K562 (cell line): ENCODE data around the gene OOSP3. TPM values are rescaled to one million over a fixed set of nuclear protein-coding genes. Genes with fewer than 3 reads are reported as not detected.

ENCODE experiments used
- CEBPG ChIP-seq, 3 experiments: fragments of 200-800 bp in 1 of 3; sonication (Bioruptor generic) in 1 of 3; sonication (generic) in 1 of 3; formaldehyde crosslinking in 1 of 3; IDR thresholded peaks in 2 of 3; conservative IDR thresholded peaks in 1 of 3; 2 replicates each; pipeline versions ENCODE4 v1.6.1 to v1.8.0; 2016 to 2022; ENCODE audit warnings: missing compliant biosample characterization in 2 of 3, missing genetic modification characterization in 2 of 3, mild to moderate bottlenecking in 1 of 3, missing genetic modification reagents in 1 of 3
- DMBX1 ChIP-seq: fragments of 250-450 bp; sonication (Bioruptor Pico); IDR thresholded peaks from 2 replicates; pipeline ENCODE4 v1.8.0; 2022; ENCODE audit warnings: inconsistent platforms, mild to moderate bottlenecking, moderate library complexity, borderline replicate concordance
- ESRRB ChIP-seq: fragments of 250-450 bp; sonication (Bioruptor Pico); IDR thresholded peaks from 2 replicates; pipeline ENCODE4 v1.5.0; 2020; ENCODE audit warnings: mild to moderate bottlenecking, moderate library complexity, borderline replicate concordance
- FOSL1 ChIP-seq: fragments of 200-800 bp; sonication (Bioruptor generic); conservative IDR thresholded peaks from 2 replicates; pipeline ENCODE4 v1.6.1; 2016; ENCODE audit warnings: missing genetic modification characterization, missing compliant biosample characterization
- FOXA3 ChIP-seq, 2 experiments: fragments of 450-650 bp in 1 of 2; sonication (generic) in 1 of 2; formaldehyde crosslinking; IDR thresholded peaks in 1 of 2; conservative IDR thresholded peaks in 1 of 2; 2 replicates each; pipeline versions ENCODE4 v1.4.0 to v1.8.0; 2020 to 2022; ENCODE audit warnings: mild to moderate bottlenecking in 2 of 2, missing genetic modification reagents in 1 of 2
- GATA2 ChIP-seq: sonication (generic); formaldehyde crosslinking; IDR thresholded peaks from 2 replicates; pipeline ENCODE4 v1.4.0; 2020; ENCODE audit warnings: mild to moderate bottlenecking, missing genetic modification reagents
- JUN ChIP-seq, 2 experiments: sonication (generic) in 1 of 2; formaldehyde crosslinking in 1 of 2; IDR thresholded peaks; 2 replicates each; pipeline versions ENCODE4 v1.6.1 to v1.8.0; 2012 to 2022; ENCODE audit warnings: borderline replicate concordance in 2 of 2, mild to moderate bottlenecking in 2 of 2, improper control_type of control experiment in 1 of 2, low read depth in 1 of 2, low read length in 1 of 2, missing genetic modification reagents in 1 of 2
- KAT7 ChIP-seq: sonication (generic); formaldehyde crosslinking; IDR thresholded peaks from 2 replicates; pipeline ENCODE4 v1.8.0; 2022; ENCODE audit warnings: missing genetic modification reagents, mild to moderate bottlenecking, borderline replicate concordance
- KDM1A ChIP-seq, 2 experiments: fragments of 450-650 bp; IDR thresholded peaks; 2 replicates each; pipeline ENCODE4 v1.6.1; 2016; ENCODE audit warnings: mild to moderate bottlenecking in 2 of 2
- KHSRP ChIP-seq: fragments of 450-650 bp; IDR thresholded peaks from 2 replicates; pipeline ENCODE4 v1.6.1; 2017
- MAFF ChIP-seq: IDR thresholded peaks from 2 replicates; pipeline ENCODE4 v1.6.1; 2012; ENCODE audit warnings: low read length, improper control_type of control experiment
- MLLT1 ChIP-seq, 2 experiments: fragments of 450-650 bp; IDR thresholded peaks; 2 replicates each; pipeline ENCODE4 v1.6.1; 2016
- PML ChIP-seq: IDR thresholded peaks from 2 replicates; pipeline ENCODE4 v1.6.1; 2012; ENCODE audit warnings: low read length, inconsistent platforms
- RBM25 ChIP-seq: fragments of 200-400 bp; formaldehyde crosslinking; IDR thresholded peaks from 2 replicates; pipeline ENCODE4 v1.6.1; 2018; ENCODE audit warnings: low read length, low read depth, moderate library complexity; ENCODE audit not compliant: severe bottlenecking
- SMARCC2 ChIP-seq: fragments of 450-650 bp; IDR thresholded peaks from 2 replicates; pipeline ENCODE4 v1.6.1; 2017; ENCODE audit warnings: antibody characterized with exemption, moderate library complexity, mild to moderate bottlenecking, low read depth
- SP1 ChIP-seq: sonication (generic); formaldehyde crosslinking; IDR thresholded peaks from 2 replicates; pipeline ENCODE4 v1.8.1; 2022; ENCODE audit warnings: mild to moderate bottlenecking, missing genetic modification reagents
- ZKSCAN8 ChIP-seq: fragments of 200-800 bp; sonication (Bioruptor generic); IDR thresholded peaks from 2 replicates; pipeline ENCODE4 v1.6.1; 2016; ENCODE audit warnings: missing genetic modification characterization, missing compliant biosample characterization
- ZNF561 ChIP-seq: fragments of 450-650 bp; formaldehyde crosslinking; conservative IDR thresholded peaks from 2 replicates; pipeline ENCODE4 v1.4.0; 2020; ENCODE audit warnings: mild to moderate bottlenecking, moderate library complexity
- ZNF592 ChIP-seq: fragments of 450-650 bp; IDR thresholded peaks from 2 replicates; pipeline ENCODE4 v1.6.1; 2017; ENCODE audit warnings: antibody characterized with exemption, mild to moderate bottlenecking
- ZNF76 ChIP-seq: fragments of 250-450 bp; sonication (Bioruptor Pico); IDR thresholded peaks from 2 replicates; pipeline ENCODE4 v1.4.0; 2020; ENCODE audit warnings: mild to moderate bottlenecking, moderate library complexity, borderline replicate concordance
- polyA plus RNA-seq, 8 experiments: library from polyadenylated mRNA; depleted of rRNA in 4 of 8; stranded (reverse) in 5 of 8; unstranded in 3 of 8; fragments of >200 nt; fragmentation: Nextera tagmentation in 2 of 8; fragmentation: Illumina TruSeq in 1 of 8; extraction: Ambion mirVana in 2 of 8; extraction: Trizol in 1 of 8; gene quantifications; 2 replicates each; pipeline versions ENCODE4 v1.2.1 to v1.2.3, GENCODE V29; 2011 to 2014; ENCODE audit warnings: inconsistent platforms in 1 of 8, missing spikeins in 1 of 8
- total RNA-seq, 7 experiments: library from RNA; depleted of rRNA in 6 of 7; stranded (reverse); fragments of >200 nt in 6 of 7; fragmentation: Illumina TruSeq in 2 of 7; extraction: Trizol in 2 of 7; gene quantifications; 2 replicates each; pipeline versions ENCODE4 v1.2.1 to v1.2.3, GENCODE V29; 2011 to 2021; ENCODE audit warnings: low replicate concordance in 1 of 7

The OOSP3 gene
- total and polyA plus RNA-seq, 9 of the 15 experiments (the other 6 are each of a cell fraction or from before 2014, with no cell fraction given) = 0.09 to 0.32 (median 0.15) TPM; not detected in 6

- TF ChIP-seq MLLT1 (IDR thresholded peaks at IDR 0.05) (0 out of 4 replicates have a peak, but pooled peaks of 1 of the 2 experiments have one; percentile 16), RBM25 (peak; percentile 54), ZNF76 (CRISPR knock-in tag) (no peak), FOSL1 (tag) (peak; percentile 99), ESRRB (CRISPR knock-in tag) (no peak), MAFF (peak; percentile 9; the same call in 1 of the 2 replicates), PML (peak; percentile 37; the same call in 1 of the 2 replicates), GATA2 (CRISPR knock-in tag) (peak; percentile 70; the same call in 1 of the 2 replicates), JUN (IDR thresholded peaks at IDR 0.05; ENCODE audit: borderline replicate concordance, low read depth, low read length) (peak; percentile 82), JUN (CRISPR knock-in tag; IDR thresholded peaks at IDR 0.05; ENCODE audit: borderline replicate concordance) (no peak), ZNF592 (0 out of 2 replicates have a peak, but pooled peaks have one; percentile 42), KAT7 (CRISPR knock-in tag) (no peak), KHSRP (no peak), DMBX1 (no peak; the same call in 1 of the 2 replicates), SMARCC2 (peak; percentile 91), ZKSCAN8 (CRISPR knock-in tag) (peak; percentile 54; the same call in 1 of the 2 replicates), ZNF561 (CRISPR knock-in tag) (0 out of 2 replicates have a peak, but pooled peaks have one; percentile 49), KDM1A (IDR thresholded peaks at IDR 0.05) (peak; percentile 63 to 72; a peak in 3 of 4 replicates), CEBPG (CRISPR knock-in tag; IDR thresholded peaks at IDR 0.05) (no peak), CEBPG (tag; conservative IDR thresholded peaks at IDR 0.05 in 1 of 2, IDR thresholded peaks at IDR 0.05 in 1 of 2) (peak in 1 of 2 experiments; percentile 45; a peak in 1 of 4 replicates), FOXA3 (CRISPR knock-in tag; conservative IDR thresholded peaks at IDR 0.05 in 1 of 2, IDR thresholded peaks at IDR 0.05 in 1 of 2) (peak; percentile 80 to 95; a peak in 3 of 4 replicates), SP1 (0 out of 2 replicates have a peak, but pooled peaks have one; percentile 46)
Measured at GRCh38 chr11:59857439-59858434, 20.8 kb upstream of the OOSP3 start (continued).
